HPDE6-E6E7 (cell line): ENCODE data around the gene SGCD.

Source experiments
- DNase-seq: peaks from one replicate; pipeline ENCODE4 v3.0.0; 2011; ENCODE audit warnings: missing footprints; ENCODE audit errors: extremely low spot score

The SGCD gene

GRCh38 chr5:156764176-156764971 is 437.4 kb downstream of the SGCD start:
- no peak for DNase-seq

GRCh38 chr5:156774273-156774672 is 447.3 kb downstream of the SGCD start:
- DNase-seq: no peak

- no peak for DNase-seq
Measured at GRCh38 chr5:156778139-156778706, 451.3 kb downstream of the SGCD start.

- DNase-seq: no peak
Measured at GRCh38 chr5:156778752-156779151, 451.8 kb downstream of the SGCD start.

- no peak for DNase-seq
Measured at GRCh38 chr5:156779436-156779835, 452.5 kb downstream of the SGCD start.

- DNase-seq: no peak
Measured at GRCh38 chr5:156783092-156783491, 456.1 kb downstream of the SGCD start.

GRCh38 chr5:156794687-156795086 is 467.7 kb downstream of the SGCD start:
- DNase-seq: no peak

- no peak for DNase-seq
Measured at GRCh38 chr5:156798201-156798600, 471.2 kb downstream of the SGCD start.

GRCh38 chr5:156799171-156799570 is 472.2 kb downstream of the SGCD start:
- no peak for DNase-seq

- no peak for DNase-seq
Measured at GRCh38 chr5:156800929-156801328, 474.0 kb downstream of the SGCD start.

- no peak for DNase-seq
Measured at GRCh38 chr5:156802501-156802900, 475.5 kb downstream of the SGCD start.

GRCh38 chr5:156803404-156803803 is 476.4 kb downstream of the SGCD start:
- DNase-seq: no peak

GRCh38 chr5:156812959-156813358 is 486.0 kb downstream of the SGCD start:
- DNase-seq: no peak

GRCh38 chr5:156815988-156816599 is 489.1 kb downstream of the SGCD start:
- no peak for DNase-seq
